Vagina (tissue), 2 donors: ENCODE results near the gene WAPL. TPM values are rescaled to one million over a fixed set of nuclear protein-coding genes. Genes with fewer than 3 reads are reported as not detected.

Source experiments
- DNase-seq, 2 donors: peaks; one replicate each; pipeline ENCODE4 v3.0.0-alpha.2; 2017; ENCODE audit errors: extremely low spot score in 2 of 2
- H3K27ac ChIP-seq: fragments of 200-600 bp; sonication (generic); one replicate; pipeline ENCODE4 v1.5.1; 2019
- H3K27me3 ChIP-seq: fragments of 200-600 bp; sonication (generic); one replicate; pipeline ENCODE4 v1.5.1; 2019
- H3K36me3 ChIP-seq, 2 donors: fragments of 200-600 bp; sonication (generic); one replicate each; pipeline ENCODE4 v1.5.1; 2017 to 2019
- H3K4me1 ChIP-seq: fragments of 200-600 bp; sonication (generic); one replicate; pipeline ENCODE4 v1.5.1; 2019
- H3K4me3 ChIP-seq, 2 donors: fragments of 200-600 bp; sonication (generic); 1 replicate in 1 of 2; 2 replicates in 1 of 2; pipeline ENCODE4 v1.5.1; 2016 to 2019
- H3K9me3 ChIP-seq: fragments of 200-600 bp; sonication (generic); one replicate; pipeline ENCODE4 v1.5.1; 2019
- CTCF ChIP-seq, 3 experiments: fragments of 450-650 bp in 2 of 3; fragments of 200-600 bp in 1 of 3; sonication (generic) in 1 of 3; IDR thresholded peaks; one replicate each; pipeline ENCODE4 v1.5.1; 2017 to 2019; ENCODE audit warnings: antibody characterized with exemption in 3 of 3, mild to moderate bottlenecking in 2 of 3, moderate library complexity in 2 of 3
- POLR2A ChIP-seq, 2 donors: fragments of 450-650 bp; IDR thresholded peaks; one replicate each; pipeline ENCODE4 v1.6.1; 2017; ENCODE audit warnings: antibody characterized with exemption in 2 of 2, mild to moderate bottlenecking in 2 of 2, moderate library complexity in 2 of 2
- POLR2AphosphoS5 ChIP-seq, 2 donors: sonication (generic); formaldehyde crosslinking; IDR thresholded peaks; one replicate each; pipeline ENCODE4 v1.9.0; 2017; ENCODE audit warnings: antibody characterized with exemption in 2 of 2, mild to moderate bottlenecking in 2 of 2, low read depth in 1 of 2; ENCODE audit not compliant: insufficient read depth in 1 of 2
- intact Hi-C: fragments of 100-400 bp; cut with DNase I; formaldehyde crosslinking; loops from one replicate; pipeline ENCODE4 v1.15.1; 2023
- total RNA-seq: library from RNA; depleted of rRNA; stranded (reverse); fragments of >200 nt; gene quantifications from one replicate; pipeline ENCODE4 v1.2.3, GENCODE V29; 2016

Gene WAPL
- total RNA-seq, 1 donor from 2014 or later: 26.5 TPM

- intact Hi-C loops: no loop called here
- Histone ChIP-seq H3K9me3 (no peaks in the 10 kb centered on the region), H3K4me1 (peaks cover 45% of the 10 kb centered on the region), H3K27me3 (no peaks in the 10 kb centered on the region), H3K36me3 (no peaks in the 10 kb centered on the region), H3K4me3 (no peak overlapping the region), H3K27ac (no peak overlapping the region)
- DNase-seq: no peak
- no peak for TF ChIP-seq CTCF (IDR thresholded peaks at IDR 0.05)
- TF ChIP-seq POLR2AphosphoS5 (IDR thresholded peaks at IDR 0.05; ENCODE audit: insufficient read depth in 1 of 2, low read depth in 1 of 2): no peak
- TF ChIP-seq POLR2A (IDR thresholded peaks at IDR 0.05): no peak
Observed at GRCh38 chr10:86523348-86523747, 1.8 kb upstream of the WAPL start.

- Histone ChIP-seq H3K9me3 (no peaks in the 10 kb centered on the region), H3K4me1 (peaks cover 54% of the 10 kb centered on the region), H3K36me3 (peaks cover 0 to 3% of the 10 kb centered on the region in 2 donors), H3K27ac (peak overlapping the region; percentile 96), H3K27me3 (no peaks in the 10 kb centered on the region), H3K4me3 (peak overlapping the region; percentile 82 to 94)
- intact Hi-C loops: no loop called here
- no peak for TF ChIP-seq POLR2A (IDR thresholded peaks at IDR 0.05)
- no peak for TF ChIP-seq POLR2AphosphoS5 (IDR thresholded peaks at IDR 0.05; ENCODE audit: insufficient read depth in 1 of 2, low read depth in 1 of 2)
- TF ChIP-seq CTCF (IDR thresholded peaks at IDR 0.05): no peak
- no peak for DNase-seq
Observed at GRCh38 chr10:86522510-86522855, 891 bp upstream of the WAPL start.

- TF ChIP-seq POLR2A (IDR thresholded peaks at IDR 0.05) (no peak), CTCF (IDR thresholded peaks at IDR 0.05) (no peak), POLR2AphosphoS5 (IDR thresholded peaks at IDR 0.05; ENCODE audit: insufficient read depth in 1 of 2, low read depth in 1 of 2) (no peak)
- DNase-seq: no peak
- Histone ChIP-seq H3K9me3 (no peaks in the 10 kb centered on the region), H3K27ac (peak overlapping the region; percentile 96), H3K36me3 (peaks cover 0 to 16% of the 10 kb centered on the region in 2 donors), H3K4me1 (peaks cover 68% of the 10 kb centered on the region), H3K4me3 (peak overlapping the region; percentile 82 to 94), H3K27me3 (no peaks in the 10 kb centered on the region)
- intact Hi-C loops: no loop called here
Observed at GRCh38 chr10:86520871-86521677, 518 bp downstream of the WAPL start.

- Histone ChIP-seq H3K36me3 (peaks cover 0 to 19% of the 10 kb centered on the region in 2 donors), H3K27me3 (no peaks in the 10 kb centered on the region), H3K4me3 (no peak overlapping the region), H3K9me3 (no peaks in the 10 kb centered on the region), H3K4me1 (peaks cover 75% of the 10 kb centered on the region), H3K27ac (no peak overlapping the region)
- no peak for TF ChIP-seq POLR2AphosphoS5 (IDR thresholded peaks at IDR 0.05; ENCODE audit: insufficient read depth in 1 of 2, low read depth in 1 of 2)
- no peak for TF ChIP-seq POLR2A (IDR thresholded peaks at IDR 0.05)
- TF ChIP-seq CTCF (IDR thresholded peaks at IDR 0.05): no peak
- no peak for DNase-seq
- intact Hi-C loops: no loop called here
Observed at GRCh38 chr10:86518781-86519180, 2.8 kb downstream of the WAPL start.

- H3K27me3 ChIP-seq: no peaks in the 10 kb centered on the region
- TF ChIP-seq POLR2A (IDR thresholded peaks at IDR 0.05) (no peak), POLR2AphosphoS5 (IDR thresholded peaks at IDR 0.05; ENCODE audit: insufficient read depth in 1 of 2, low read depth in 1 of 2) (no peak), CTCF (IDR thresholded peaks at IDR 0.05) (no peak)
- DNase-seq: no peak
- intact Hi-C loops: no loop called here
- no peak overlapping the region for H3K27ac ChIP-seq
- H3K4me1 ChIP-seq: peaks cover 56% of the 10 kb centered on the region
- peaks cover 0 to 12% of the 10 kb centered on the region in 2 donors for H3K36me3 ChIP-seq
- H3K9me3 ChIP-seq: no peaks in the 10 kb centered on the region
- H3K4me3 ChIP-seq: no peak overlapping the region
Observed at GRCh38 chr10:86512137-86512536, 9.5 kb downstream of the WAPL start.
